ENCODE data around the gene RHBDL1. TPM values are rescaled to one million over a fixed set of nuclear protein-coding genes. Genes with fewer than 3 reads are reported as not detected.

RHBDL1 gene
- total and polyA plus RNA-seq, 10 of the 15 experiments (the other 5 are each of a cell fraction or from before 2014, with no cell fraction given) = 0.04 to 1.3 (median 0.65) TPM; not detected in 5

DNA sequence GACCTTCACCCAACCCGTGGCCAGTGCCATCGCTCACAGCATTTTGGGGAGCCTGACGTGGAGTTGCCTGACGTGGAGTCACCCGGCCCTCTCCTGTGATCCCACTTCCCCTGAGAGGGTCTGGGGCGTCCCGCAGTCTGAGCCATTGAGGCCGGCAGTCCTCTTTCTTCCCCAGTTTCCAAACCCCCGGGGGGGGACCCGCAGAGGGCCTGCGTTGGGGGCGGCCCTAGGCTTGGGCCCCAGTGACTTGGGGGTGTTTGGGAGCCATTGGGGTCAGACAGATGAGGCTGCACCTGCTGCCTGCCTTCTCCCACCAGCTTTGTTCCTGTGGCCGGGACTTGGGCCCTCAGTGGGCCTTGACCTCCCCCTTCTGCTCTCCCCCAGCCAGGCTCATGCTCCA lies 5.8 kb upstream of the RHBDL1 start:
- 90% methylated on average over 11 of the region's 13 CpGs for WGBS (ENCODE audit: insufficient coverage, insufficient replicate concordance, low lambda C conversion rate, missing lambda C conversion rate)
- no peak for TF ChIP-seq NR2F1 (conservative IDR thresholded peaks at IDR 0.05)
- no peak for TF ChIP-seq GATAD2B (conservative IDR thresholded peaks at IDR 0.05; ENCODE audit: low read depth)
- TF ChIP-seq IKZF2 (IDR thresholded peaks at IDR 0.05) = no peak
- no peak for TF ChIP-seq RUNX3 (IDR thresholded peaks at IDR 0.05; ENCODE audit: low read length)
- no peak for TF ChIP-seq ZNF217 (IDR thresholded peaks at IDR 0.05)
- TF ChIP-seq E2F8 (IDR thresholded peaks at IDR 0.05; ENCODE audit: low read depth, partially characterized antibody) = no peak
- TF ChIP-seq NFYA (IDR thresholded peaks at IDR 0.05; ENCODE audit: borderline replicate concordance, low read depth, low read length) = no peak
- TF ChIP-seq STAT1 (conservative IDR thresholded peaks at IDR 0.05) = no peak
- TF ChIP-seq, protein P1, sequence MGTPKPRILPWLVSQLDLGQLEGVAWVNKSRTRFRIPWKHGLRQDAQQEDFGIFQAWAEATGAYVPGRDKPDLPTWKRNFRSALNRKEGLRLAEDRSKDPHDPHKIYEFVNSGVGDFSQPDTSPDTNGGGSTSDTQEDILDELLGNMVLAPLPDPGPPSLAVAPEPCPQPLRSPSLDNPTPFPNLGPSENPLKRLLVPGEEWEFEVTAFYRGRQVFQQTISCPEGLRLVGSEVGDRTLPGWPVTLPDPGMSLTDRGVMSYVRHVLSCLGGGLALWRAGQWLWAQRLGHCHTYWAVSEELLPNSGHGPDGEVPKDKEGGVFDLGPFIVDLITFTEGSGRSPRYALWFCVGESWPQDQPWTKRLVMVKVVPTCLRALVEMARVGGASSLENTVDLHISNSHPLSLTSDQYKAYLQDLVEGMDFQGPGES (IDR thresholded peaks at IDR 0.05) = no peak
- TF ChIP-seq ZNF24 (IDR thresholded peaks at IDR 0.05) = no peak
- TF ChIP-seq, protein P2, sequence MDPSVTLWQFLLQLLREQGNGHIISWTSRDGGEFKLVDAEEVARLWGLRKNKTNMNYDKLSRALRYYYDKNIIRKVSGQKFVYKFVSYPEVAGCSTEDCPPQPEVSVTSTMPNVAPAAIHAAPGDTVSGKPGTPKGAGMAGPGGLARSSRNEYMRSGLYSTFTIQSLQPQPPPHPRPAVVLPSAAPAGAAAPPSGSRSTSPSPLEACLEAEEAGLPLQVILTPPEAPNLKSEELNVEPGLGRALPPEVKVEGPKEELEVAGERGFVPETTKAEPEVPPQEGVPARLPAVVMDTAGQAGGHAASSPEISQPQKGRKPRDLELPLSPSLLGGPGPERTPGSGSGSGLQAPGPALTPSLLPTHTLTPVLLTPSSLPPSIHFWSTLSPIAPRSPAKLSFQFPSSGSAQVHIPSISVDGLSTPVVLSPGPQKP (IDR thresholded peaks at IDR 0.05; ENCODE audit: low read depth, low read length) = no peak
- TF ChIP-seq PAX8 (IDR thresholded peaks at IDR 0.05) = no peak
- TF ChIP-seq NR2C1 (IDR thresholded peaks at IDR 0.05) = no peak
- TF ChIP-seq KDM1A (IDR thresholded peaks at IDR 0.05; ENCODE audit: borderline replicate concordance) = no peak
- no peak for TF ChIP-seq CHD4 (IDR thresholded peaks at IDR 0.05)
- no peak for TF ChIP-seq RFX5 (IDR thresholded peaks at IDR 0.05; ENCODE audit: low read depth, low read length)
- no peak for TF ChIP-seq CBX5 (IDR thresholded peaks at IDR 0.05; ENCODE audit: low read depth)
- TF ChIP-seq ETV6 (conservative IDR thresholded peaks at IDR 0.05 in 1 of 2, IDR thresholded peaks at IDR 0.05 in 1 of 2; ENCODE audit: borderline replicate concordance in 1 of 2, low read depth in 1 of 2) = no peak
- no peak for TF ChIP-seq ATF7 (IDR thresholded peaks at IDR 0.05; ENCODE audit: low read depth)
- intact Hi-C loops (cut with micrococcal nuclease; ENCODE audit: unreplicated experiment) (loop anchor here (10.0 kb wide), 1 partner anchor 275 kb away; the partner anchor contains the start of gene NME4), in situ Hi-C loops (cut with MboI) (loop anchor here (10.0 kb wide), 1 partner anchor 275 kb away; the partner anchor contains the start of gene NME4)
- Histone ChIP-seq H3K27ac (ENCODE audit: control insufficient read depth, insufficient read depth) (no peak overlapping the region), H3K4me1 (ENCODE audit: control insufficient read depth, insufficient read depth, low read length) (peaks cover 2% of the 10 kb centered on the region; the same call in 1 of the 2 replicates), H3K4me2 (ENCODE audit: control insufficient read depth, insufficient read depth) (no peak overlapping the region; the same call in 1 of the 2 replicates), H2AFZ (ENCODE audit: control insufficient read depth, low read depth, low read length) (no peak overlapping the region), H3K9ac (ENCODE audit: control insufficient read depth, insufficient read depth, low read length) (peak overlapping the region; percentile 97; the same call in 1 of the 2 replicates), H3K79me2 (ENCODE audit: control insufficient read depth, insufficient read depth, low read length) (peaks cover 16% of the 10 kb centered on the region), H3K4me3 (no peak overlapping the region), H3K36me3 (ENCODE audit: control insufficient read depth in 2 of 2, insufficient read depth in 2 of 2, low read length in 1 of 2) (peaks cover 0 to 18% of the 10 kb centered on the region in 2 experiments; a peak in 3 of 4 replicates), H3K27me3 (replicated peaks in 1 of 2; ENCODE audit: control insufficient read depth in 2 of 2, insufficient read depth in 2 of 2, low read length in 1 of 2) (no peaks in the 10 kb centered on the region), H3K9me3 (replicated peaks; ENCODE audit: control insufficient read depth, insufficient read depth, low read length) (no peaks in the 10 kb centered on the region), H4K20me1 (ENCODE audit: control insufficient read depth, insufficient read depth) (no peaks in the 10 kb centered on the region; the same call in 1 of the 2 replicates)
- no TSS peak for BruUV-seq (replicated peaks)
- FAIRE-seq (no peak), DNase-seq (ENCODE audit: low read depth, low spot score) (no peak), ATAC-seq (no peak)
- ChIA-PET POLR2A (interaction anchor here (1.1 kb wide), 1 partner anchor 20 kb away, joined by 3 read pairs; no protein-coding TSS in a partner anchor), CTCF (interaction anchor here (1.6 kb wide), 1 partner anchor 10 kb away, joined by 3 read pairs; no protein-coding TSS in a partner anchor), RAD21 (ENCODE audit: unreplicated experiment) (no interaction called here), SMC1A (ENCODE audit: uncharacterized antibody, unreplicated experiment) (no interaction called here)
